ENCODE data around the gene ASCL5. TPM values are rescaled to one million over a fixed set of nuclear protein-coding genes. Genes with fewer than 3 reads are reported as not detected.

The ASCL5 gene
- total and polyA plus RNA-seq, 4 donors, result 0.01 to 0.25 (median 0.14) TPM; not detected in 1

DNA sequence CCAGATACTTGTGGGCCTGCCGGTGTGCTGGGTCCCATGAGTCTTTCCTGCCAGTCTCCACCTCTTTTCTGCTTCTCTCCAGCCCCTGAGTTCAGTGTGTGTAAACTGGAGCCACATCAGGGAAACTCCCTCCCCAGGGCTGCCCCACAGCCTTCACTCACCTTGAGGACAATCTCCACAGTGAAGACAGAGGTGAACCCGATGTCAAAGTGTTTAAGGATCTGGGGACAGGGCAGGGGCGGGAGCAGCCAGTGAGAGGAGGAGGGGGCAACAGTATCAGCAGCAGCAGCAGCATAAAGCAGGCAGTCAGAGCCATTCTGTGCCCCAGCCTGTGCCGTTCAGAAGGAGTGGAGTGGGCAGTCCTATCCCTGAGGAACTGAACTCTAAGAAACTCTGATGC lies 58.0 kb downstream of the ASCL5 start:
- no peaks in the 10 kb centered on the region for H3K27me3 ChIP-seq (ENCODE audit: control insufficient read depth in 3 of 3, insufficient read depth in 3 of 3, low read length in 2 of 3)
- H3K9me3 ChIP-seq (ENCODE audit: control insufficient read depth in 4 of 4, insufficient read depth in 3 of 4, low read length in 3 of 4), result no peaks in the 10 kb centered on the region
- no peak for DNase-seq
- no peaks in the 10 kb centered on the region for H3K36me3 ChIP-seq (ENCODE audit: control insufficient read depth in 4 of 4, insufficient read depth in 4 of 4, low read length in 4 of 4)
- no peak overlapping the region for H3K27ac ChIP-seq (ENCODE audit: low read depth in 1 of 2, low read length in 1 of 2)
- WGBS, 2 donors, result 71 to 80% methylated on average over 4 of the region's 4 CpGs
- peaks cover 0 to 6% (median 0%) of the 10 kb centered on the region in 5 donors for H3K4me1 ChIP-seq (ENCODE audit: control insufficient read depth in 5 of 5, insufficient read depth in 5 of 5, low read length in 5 of 5)
- TF ChIP-seq, protein P1, sequence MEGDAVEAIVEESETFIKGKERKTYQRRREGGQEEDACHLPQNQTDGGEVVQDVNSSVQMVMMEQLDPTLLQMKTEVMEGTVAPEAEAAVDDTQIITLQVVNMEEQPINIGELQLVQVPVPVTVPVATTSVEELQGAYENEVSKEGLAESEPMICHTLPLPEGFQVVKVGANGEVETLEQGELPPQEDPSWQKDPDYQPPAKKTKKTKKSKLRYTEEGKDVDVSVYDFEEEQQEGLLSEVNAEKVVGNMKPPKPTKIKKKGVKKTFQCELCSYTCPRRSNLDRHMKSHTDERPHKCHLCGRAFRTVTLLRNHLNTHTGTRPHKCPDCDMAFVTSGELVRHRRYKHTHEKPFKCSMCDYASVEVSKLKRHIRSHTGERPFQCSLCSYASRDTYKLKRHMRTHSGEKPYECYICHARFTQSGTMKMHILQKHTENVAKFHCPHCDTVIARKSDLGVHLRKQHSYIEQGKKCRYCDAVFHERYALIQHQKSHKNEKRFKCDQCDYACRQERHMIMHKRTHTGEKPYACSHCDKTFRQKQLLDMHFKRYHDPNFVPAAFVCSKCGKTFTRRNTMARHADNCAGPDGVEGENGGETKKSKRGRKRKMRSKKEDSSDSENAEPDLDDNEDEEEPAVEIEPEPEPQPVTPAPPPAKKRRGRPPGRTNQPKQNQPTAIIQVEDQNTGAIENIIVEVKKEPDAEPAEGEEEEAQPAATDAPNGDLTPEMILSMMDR (IDR thresholded peaks at IDR 0.05; ENCODE audit: control extremely low read depth, extremely low read depth), result no peak
- H3K4me3 ChIP-seq, result no peak overlapping the region
- no peak overlapping the region for H3K9ac ChIP-seq (ENCODE audit: insufficient read depth in 1 of 2, low read length in 2 of 2)
- no peak for ATAC-seq (ENCODE audit: insufficient read depth, low FRiP score)

DNA sequence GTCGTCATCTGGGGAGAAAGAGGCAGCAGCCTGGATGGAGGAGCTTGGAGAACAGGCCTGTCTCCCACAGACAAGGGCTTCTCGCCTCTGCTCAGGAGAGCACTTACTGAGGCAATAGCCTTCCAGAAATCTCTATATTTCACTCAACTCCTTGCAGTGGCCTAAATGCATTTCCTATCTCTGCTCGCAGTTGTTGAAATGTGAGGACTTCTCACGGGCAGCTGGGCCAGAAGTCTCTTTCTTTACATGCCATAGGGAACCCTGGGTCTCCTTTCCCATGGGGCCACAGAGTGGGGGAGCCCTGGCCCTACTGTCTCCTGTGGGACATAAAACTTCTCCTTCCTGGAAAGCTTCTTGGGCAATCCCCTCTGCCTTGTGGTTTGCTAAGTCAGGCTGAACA lies 60.0 kb downstream of the ASCL5 start:
- Histone ChIP-seq H3K4me1 (ENCODE audit: control insufficient read depth in 5 of 5, insufficient read depth in 5 of 5, low read length in 5 of 5) (peaks cover 0 to 6% (median 0%) of the 10 kb centered on the region in 5 donors), H3K27me3 (ENCODE audit: control insufficient read depth in 3 of 3, insufficient read depth in 3 of 3, low read length in 2 of 3) (no peaks in the 10 kb centered on the region), H3K9me3 (ENCODE audit: control insufficient read depth in 4 of 4, insufficient read depth in 3 of 4, low read length in 3 of 4) (no peaks in the 10 kb centered on the region), H3K9ac (ENCODE audit: insufficient read depth in 1 of 2, low read length in 2 of 2) (no peak overlapping the region), H3K36me3 (ENCODE audit: control insufficient read depth in 4 of 4, insufficient read depth in 4 of 4, low read length in 4 of 4) (no peaks in the 10 kb centered on the region), H3K27ac (ENCODE audit: low read depth in 1 of 2, low read length in 1 of 2) (no peak overlapping the region), H3K4me3 (no peak overlapping the region)
- no peak for DNase-seq
- ATAC-seq (ENCODE audit: insufficient read depth, low FRiP score), result no peak
- TF ChIP-seq, protein P1 (IDR thresholded peaks at IDR 0.05; ENCODE audit: control extremely low read depth, extremely low read depth), result no peak
- WGBS, 2 donors, result 83 to 85% methylated on average over 4 of the region's 4 CpGs

DNA sequence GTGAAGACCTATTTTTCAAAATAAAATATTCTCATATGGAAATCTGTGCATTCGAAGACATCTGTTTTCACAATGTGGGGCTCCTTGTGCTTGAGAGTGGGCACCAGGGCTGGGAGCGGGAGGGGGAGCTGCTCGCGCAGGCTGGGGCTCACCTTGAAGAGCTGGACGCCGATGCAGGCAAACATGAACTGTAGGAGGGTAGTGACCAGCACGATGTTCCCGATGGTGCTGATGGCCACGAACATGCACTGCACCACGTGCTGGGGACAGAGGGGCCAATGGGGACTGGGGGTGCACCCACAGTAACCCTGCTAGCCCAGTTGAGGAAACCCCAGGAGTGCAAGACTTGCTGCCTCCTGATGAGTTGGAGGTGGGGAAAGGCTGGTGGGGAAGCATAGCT lies 61.3 kb downstream of the ASCL5 start:
- H3K36me3 ChIP-seq (ENCODE audit: control insufficient read depth in 4 of 4, insufficient read depth in 4 of 4, low read length in 4 of 4), result no peaks in the 10 kb centered on the region
- DNase-seq (no peak), ATAC-seq (ENCODE audit: insufficient read depth, low FRiP score) (no peak)
- no peak overlapping the region for H3K9ac ChIP-seq (ENCODE audit: insufficient read depth in 1 of 2, low read length in 2 of 2)
- no peaks in the 10 kb centered on the region for H3K27me3 ChIP-seq (ENCODE audit: control insufficient read depth in 3 of 3, insufficient read depth in 3 of 3, low read length in 2 of 3)
- no peak overlapping the region for H3K4me3 ChIP-seq
- TF ChIP-seq, protein P1 (IDR thresholded peaks at IDR 0.05; ENCODE audit: control extremely low read depth, extremely low read depth), result no peak
- H3K9me3 ChIP-seq (ENCODE audit: control insufficient read depth in 4 of 4, insufficient read depth in 3 of 4, low read length in 3 of 4), result peaks cover 0 to 2% (median 0%) of the 10 kb centered on the region in 4 donors
- 86 to 93% methylated on average over 10 of the region's 10 CpGs for WGBS, 2 donors
- no peak overlapping the region for H3K27ac ChIP-seq (ENCODE audit: low read depth in 1 of 2, low read length in 1 of 2)
- peaks cover 0 to 14% (median 4%) of the 10 kb centered on the region in 5 donors for H3K4me1 ChIP-seq (ENCODE audit: control insufficient read depth in 5 of 5, insufficient read depth in 5 of 5, low read length in 5 of 5)

DNA sequence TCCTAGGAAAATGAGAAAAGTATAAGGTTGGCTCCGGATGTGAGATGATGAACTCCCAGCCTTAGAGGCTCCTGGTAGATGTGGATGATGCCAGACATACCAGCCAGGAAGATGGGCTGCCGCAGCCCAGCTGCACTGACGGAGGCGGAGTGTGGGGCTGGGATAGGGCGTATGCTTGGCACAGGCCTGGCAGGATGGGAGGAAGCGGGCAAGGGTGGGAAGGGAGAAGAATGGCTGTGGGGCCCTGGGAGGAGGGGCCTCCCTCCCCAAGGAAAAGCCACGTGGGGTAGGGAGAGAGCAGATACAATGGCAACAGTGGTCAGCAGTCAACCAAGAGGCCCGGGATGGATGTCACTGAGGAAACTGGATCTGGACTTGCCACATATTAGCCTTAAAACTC lies 62.2 kb downstream of the ASCL5 start:
- ATAC-seq (ENCODE audit: insufficient read depth, low FRiP score) (no peak), DNase-seq (no peak)
- 71 to 79% methylated on average over 8 of the region's 8 CpGs for WGBS, 2 donors
- Histone ChIP-seq H3K9ac (ENCODE audit: insufficient read depth in 1 of 2, low read length in 2 of 2) (no peak overlapping the region), H3K4me1 (ENCODE audit: control insufficient read depth in 5 of 5, insufficient read depth in 5 of 5, low read length in 5 of 5) (peaks cover 0 to 23% (median 6%) of the 10 kb centered on the region in 5 donors), H3K27ac (ENCODE audit: low read depth in 1 of 2, low read length in 1 of 2) (no peak overlapping the region), H3K27me3 (ENCODE audit: control insufficient read depth in 3 of 3, insufficient read depth in 3 of 3, low read length in 2 of 3) (no peaks in the 10 kb centered on the region), H3K4me3 (no peak overlapping the region), H3K9me3 (ENCODE audit: control insufficient read depth in 4 of 4, insufficient read depth in 3 of 4, low read length in 3 of 4) (peaks cover 0 to 2% (median 0%) of the 10 kb centered on the region in 4 donors), H3K36me3 (ENCODE audit: control insufficient read depth in 4 of 4, insufficient read depth in 4 of 4, low read length in 4 of 4) (no peaks in the 10 kb centered on the region)
- TF ChIP-seq, protein P1 (IDR thresholded peaks at IDR 0.05; ENCODE audit: control extremely low read depth, extremely low read depth), result no peak

Measured in lung (tissue), 12 donors.